Fibroblast of villous mesenchyme (primary cell): Measurements from ENCODE around the gene PLPP7. TPM values are rescaled to one million over a fixed set of nuclear protein-coding genes. Genes with fewer than 3 reads are reported as not detected.

Source experiments
- DNase-seq: peaks from one replicate; pipeline ENCODE4 v3.0.0-alpha.2; 2010; ENCODE audit warnings: low read depth
- H3K4me3 ChIP-seq: 2 replicates; pipeline ENCODE4 v1.5.1; 2011; ENCODE audit warnings: low read depth, mild to moderate bottlenecking, low read length
- CTCF ChIP-seq: IDR thresholded peaks from 2 replicates; pipeline ENCODE4 v1.5.1; 2012; ENCODE audit warnings: low read depth, mild to moderate bottlenecking, low read length; ENCODE audit not compliant: insufficient read depth
- total RNA-seq: library from RNA; depleted of rRNA; stranded (reverse); fragments of >200 nt; gene quantifications from 2 replicates; pipeline ENCODE4 v1.2.3, GENCODE V29; 2012

Gene PLPP7
- total RNA-seq, 1 donor: 8.2 TPM

GRCh38 chr9:131277910-131278701 lies 11.4 kb upstream of the PLPP7 start:
- peak overlapping the region; percentile 39 for H3K4me3 ChIP-seq
- no peak for TF ChIP-seq CTCF
- peak; percentile 85 for DNase-seq

GRCh38 chr9:131278702-131279111 lies 10.8 kb upstream of the PLPP7 start:
- no peak for TF ChIP-seq CTCF
- H3K4me3 ChIP-seq: no peak overlapping the region
- DNase-seq: no peak

- no peak for DNase-seq
- no peak for TF ChIP-seq CTCF
- no peak overlapping the region for H3K4me3 ChIP-seq
These were observed 10.2 kb upstream of the PLPP7 start for GRCh38 chr9:131279196-131279862.

GRCh38 chr9:131279863-131280570 lies 9.5 kb upstream of the PLPP7 start:
- H3K4me3 ChIP-seq: no peak overlapping the region
- TF ChIP-seq CTCF: no peak
- DNase-seq: no peak

- no peak for DNase-seq
- no peak overlapping the region for H3K4me3 ChIP-seq
- TF ChIP-seq CTCF: no peak
These were observed 8.9 kb upstream of the PLPP7 start for GRCh38 chr9:131280660-131281059.

GRCh38 chr9:131281119-131281965 lies 8.2 kb upstream of the PLPP7 start:
- DNase-seq: no peak
- H3K4me3 ChIP-seq: no peak overlapping the region
- TF ChIP-seq CTCF: no peak
